T47D (cell line): Measurements from ENCODE around the gene GPA33.

Experiments used
- DNase-seq, 2 experiments: peaks; one replicate each; pipeline versions ENCODE4 v3.0.0 to v3.0.0-alpha.2; 2011 to 2012; ENCODE audit warnings: low read depth in 1 of 2, low spot score in 1 of 2
- JUND ChIP-seq: IDR thresholded peaks from 2 replicates; pipeline ENCODE4 v1.6.1; 2012; ENCODE audit warnings: low read depth
- in situ Hi-C: cut with HindIII; loops from 2 replicates; pipeline ENCODE4 v1.10.0; 2016; ENCODE audit warnings: low sequenced_read_pairs, low pct_unique_long_range_greater_than_20kb

Gene GPA33

DNA sequence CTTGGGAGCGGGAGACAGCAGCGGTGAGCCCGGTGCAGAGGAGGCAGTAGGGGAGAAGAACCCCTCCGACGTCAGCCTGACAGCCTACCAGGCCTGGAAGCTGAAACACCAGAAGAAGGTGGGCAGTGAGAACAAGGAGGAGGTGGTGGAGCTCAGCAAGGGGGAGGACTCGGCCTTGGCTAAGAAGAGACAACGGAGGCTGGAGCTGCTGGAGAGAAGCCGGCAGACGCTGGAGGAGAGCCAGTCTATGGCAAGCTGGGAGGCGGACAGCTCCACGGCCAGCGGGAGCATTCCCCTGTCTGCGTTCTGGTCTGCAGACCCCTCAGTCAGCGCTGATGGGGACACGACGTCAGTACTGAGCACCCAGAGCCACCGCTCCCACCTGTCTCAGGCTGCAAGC is 36.6 kb upstream of the GPA33 start:
- DNase-seq = no peak
- TF ChIP-seq JUND = no peak
- in situ Hi-C loops = no loop called here

DNA sequence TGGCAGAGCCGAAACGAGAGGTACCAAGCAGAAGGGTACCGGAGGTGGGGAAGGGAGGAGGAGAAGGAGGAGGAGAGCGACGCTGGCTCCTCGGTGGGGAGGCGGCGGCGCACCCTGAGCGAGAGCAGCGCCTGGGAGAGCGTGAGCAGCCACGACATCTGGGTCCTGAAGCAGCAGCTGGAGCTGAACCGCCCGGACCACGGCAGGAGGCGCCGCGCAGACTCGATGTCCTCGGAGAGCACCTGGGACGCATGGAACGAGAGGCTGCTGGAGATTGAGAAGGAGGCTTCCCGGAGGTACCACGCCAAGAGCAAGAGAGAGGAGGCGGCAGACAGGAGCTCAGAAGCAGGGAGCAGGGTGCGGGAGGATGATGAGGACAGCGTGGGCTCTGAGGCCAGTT is 36.1 kb upstream of the GPA33 start:
- no peak for TF ChIP-seq JUND
- DNase-seq = no peak
- in situ Hi-C loops = no loop called here

DNA sequence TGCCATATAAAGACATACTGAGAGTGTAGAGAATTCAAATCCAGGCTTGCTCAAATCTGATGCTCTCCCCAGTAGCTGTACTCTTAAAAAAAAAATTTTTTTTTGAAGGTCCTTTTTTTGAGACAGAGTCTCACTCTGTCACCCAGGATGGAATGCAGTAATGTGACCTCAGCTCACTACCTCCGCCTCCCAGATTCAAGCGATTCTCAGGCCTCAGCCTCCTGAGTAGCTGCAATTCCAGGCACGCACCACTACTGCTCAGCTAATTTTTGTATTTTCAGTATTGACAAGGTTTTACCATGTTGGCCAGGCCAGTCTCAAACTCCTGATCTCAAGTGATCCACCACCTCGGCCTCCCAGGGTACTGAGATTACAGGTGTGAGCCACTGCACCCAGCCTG is 32.4 kb upstream of the GPA33 start:
- TF ChIP-seq JUND = no peak
- in situ Hi-C loops = no loop called here
- no peak for DNase-seq

- no peak for TF ChIP-seq JUND
- DNase-seq = no peak
- in situ Hi-C loops = no loop called here
Observed at GRCh38 chr1:167122121-167122480, 31.9 kb upstream of the GPA33 start.

GRCh38 chr1:167121375-167122120 is 31.4 kb upstream of the GPA33 start:
- no peak for TF ChIP-seq JUND
- in situ Hi-C loops = no loop called here
- no peak for DNase-seq

DNA sequence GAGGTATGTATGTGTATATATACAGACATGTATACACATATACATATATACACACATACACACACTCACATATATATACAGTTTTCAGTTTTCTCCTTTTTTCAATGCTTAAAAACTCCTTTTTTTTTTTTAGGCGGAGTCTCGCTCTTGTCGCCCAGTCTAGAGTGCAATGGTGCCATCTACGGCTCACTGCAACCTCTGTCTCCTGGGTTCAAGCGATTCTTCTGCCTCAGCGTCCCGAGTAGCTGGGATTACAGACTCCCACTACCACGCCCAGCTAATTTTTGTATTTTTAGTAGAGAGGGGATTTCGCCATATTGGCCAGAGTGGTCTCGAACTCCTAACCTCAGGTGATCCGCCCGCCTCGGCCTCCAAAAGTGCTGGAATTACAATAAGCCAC is 30.7 kb upstream of the GPA33 start:
- no peak for DNase-seq
- TF ChIP-seq JUND = no peak
- in situ Hi-C loops = no loop called here

GRCh38 chr1:167119696-167120095 is 29.5 kb upstream of the GPA33 start:
- in situ Hi-C loops = no loop called here
- TF ChIP-seq JUND = no peak
- DNase-seq = no peak

DNA sequence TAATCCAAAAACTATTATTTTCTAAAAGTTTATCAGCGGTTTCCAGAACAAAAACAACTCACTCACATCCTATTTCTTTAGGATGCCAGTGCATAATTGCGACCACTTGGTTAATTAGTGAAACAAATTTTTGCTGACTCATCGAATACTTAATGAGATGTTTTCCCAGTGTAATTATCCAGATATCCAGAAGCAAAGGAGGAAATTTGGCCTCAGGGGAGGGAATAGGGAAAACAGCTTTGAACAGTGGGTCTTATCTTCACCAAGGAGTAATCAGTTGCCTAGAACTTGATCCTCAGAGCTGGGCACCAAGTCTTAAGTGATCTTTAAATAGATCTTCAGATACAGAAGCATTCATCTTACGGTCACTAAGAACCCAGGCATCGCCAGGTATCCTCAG is 28.0 kb upstream of the GPA33 start:
- in situ Hi-C loops = no loop called here
- no peak for TF ChIP-seq JUND
- DNase-seq = no peak

DNA sequence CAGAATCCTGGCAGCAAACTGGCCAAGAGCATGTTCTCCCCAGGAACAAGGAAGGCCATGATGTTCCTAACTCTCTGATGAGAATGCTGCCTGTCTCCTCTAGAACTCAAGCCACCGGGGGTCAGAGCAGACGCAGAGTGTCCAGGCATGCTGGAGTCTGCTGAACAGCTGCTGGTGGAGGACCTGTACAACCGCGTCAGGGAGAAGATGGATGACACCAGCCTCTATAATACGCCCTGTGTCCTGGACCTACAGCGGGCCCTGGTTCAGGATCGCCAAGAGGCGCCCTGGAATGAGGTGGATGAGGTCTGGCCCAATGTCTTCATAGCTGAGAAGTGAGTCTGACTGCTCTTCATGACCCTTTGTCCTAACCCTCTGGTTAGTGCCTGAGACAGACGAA is 27.0 kb upstream of the GPA33 start:
- DNase-seq = no peak
- in situ Hi-C loops = no loop called here
- TF ChIP-seq JUND = no peak

GRCh38 chr1:167116174-167116573 is 26.0 kb upstream of the GPA33 start:
- no peak for TF ChIP-seq JUND
- in situ Hi-C loops = no loop called here
- no peak for DNase-seq

GRCh38 chr1:167115655-167116054 is 25.5 kb upstream of the GPA33 start:
- in situ Hi-C loops = no loop called here
- no peak for TF ChIP-seq JUND

GRCh38 chr1:167114725-167115124 is 24.5 kb upstream of the GPA33 start:
- DNase-seq = no peak
- in situ Hi-C loops = no loop called here
- no peak for TF ChIP-seq JUND

More at GRCh38 chr1:167115655-167116054, 25.5 kb upstream of the GPA33 start:
- no peak for DNase-seq

DNA sequence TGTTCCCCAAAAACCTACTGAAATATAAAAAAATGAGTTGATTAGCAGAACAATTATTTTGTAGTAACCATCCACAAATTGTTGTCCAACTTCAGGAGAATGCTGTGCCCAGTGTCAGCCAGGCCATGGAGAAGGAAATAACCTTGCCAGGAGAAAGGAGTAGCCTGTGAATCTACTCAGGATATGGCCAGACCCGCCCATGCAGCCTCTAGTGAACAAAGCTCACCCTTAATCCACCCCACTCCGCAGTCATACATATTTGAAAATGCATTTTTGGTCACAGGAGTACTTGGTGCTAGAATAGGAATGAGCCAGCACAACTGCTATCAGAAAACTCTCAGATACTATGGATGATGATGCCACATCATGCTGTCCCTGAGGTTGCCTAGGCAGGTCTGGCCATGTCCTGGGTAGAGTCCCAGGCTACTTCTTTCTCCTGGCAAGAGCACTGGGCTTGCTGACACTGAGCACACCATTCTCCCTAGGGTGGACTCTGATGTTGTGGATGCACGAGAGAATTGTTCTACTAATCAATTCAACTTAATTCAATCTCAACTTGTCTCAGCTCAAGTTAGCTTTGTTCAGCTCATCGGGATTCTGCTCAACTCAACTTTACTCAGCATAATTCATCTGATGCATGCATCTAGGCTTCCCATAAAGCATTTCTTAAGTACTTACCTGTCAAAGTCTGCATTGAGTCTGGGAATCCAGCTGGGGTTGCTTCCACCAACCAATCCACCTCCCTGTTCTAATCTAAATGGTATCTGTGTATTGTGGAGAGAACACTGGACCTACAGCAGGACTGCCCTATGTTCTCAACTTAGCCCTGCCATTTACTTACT is 21.9 kb upstream of the GPA33 start:
- no peak for TF ChIP-seq JUND
- no peak for DNase-seq
- in situ Hi-C loops = no loop called here
